Keratinocyte (primary cell): ENCODE data around the gene AKR1C3. TPM values are rescaled to one million over a fixed set of nuclear protein-coding genes. Genes with fewer than 3 reads are reported as not detected.
"Not testable (repeated sequence)": the region's sequence is repeated elsewhere in the genome, so short reads cannot be mapped to it uniquely, and the experiment has no call there.

Experiments
- DNase-seq: peaks from one replicate; pipeline ENCODE4 v3.0.0-alpha.2; 2011; ENCODE audit warnings: low read depth, missing footprints, low spot score
- FAIRE-seq: peaks from 2 replicates; lab custom pipeline; 2011; peaks lifted over from hg19 to GRCh38; lab: Jason Lieb, UNC
- H2AFZ ChIP-seq: 2 replicates; pipeline ENCODE4 v1.6.0; 2012; ENCODE audit warnings: low read length, control low read depth, inconsistent platforms; ENCODE audit not compliant: control insufficient read depth
- H3K27ac ChIP-seq: 2 replicates; pipeline ENCODE4 v1.5.1; 2011; ENCODE audit warnings: low read length; ENCODE audit not compliant: control insufficient read depth, insufficient read depth
- H3K27me3 ChIP-seq: 3 replicates; pipeline ENCODE4 v1.6.0; 2011; ENCODE audit warnings: low read length; ENCODE audit not compliant: control insufficient read depth, insufficient read depth; ENCODE audit errors: extremely low read depth
- H3K36me3 ChIP-seq, 2 experiments: 2 replicates in 1 of 2; 3 replicates in 1 of 2; pipeline ENCODE4 v1.5.1; 2011; ENCODE audit warnings: low read length in 2 of 2, mild to moderate bottlenecking in 1 of 2; ENCODE audit not compliant: control insufficient read depth in 2 of 2, insufficient read depth in 2 of 2; ENCODE audit errors: extremely low read depth in 1 of 2
- H3K4me1 ChIP-seq: 3 replicates; pipeline ENCODE4 v1.5.1; 2011; ENCODE audit warnings: low read length; ENCODE audit not compliant: control insufficient read depth, insufficient read depth; ENCODE audit errors: extremely low read depth
- H3K4me2 ChIP-seq: 3 replicates; pipeline ENCODE4 v1.6.0; 2011; ENCODE audit warnings: low read depth, low read length; ENCODE audit not compliant: control insufficient read depth, insufficient read depth; ENCODE audit errors: extremely low read depth
- H3K4me3 ChIP-seq, 3 experiments: fragments of 200-600 bp in 1 of 3; sonication (generic) in 1 of 3; 2 replicates in 2 of 3; 3 replicates in 1 of 3; pipeline ENCODE4 v1.5.1; 2011 to 2016; ENCODE audit warnings: low read length in 3 of 3, mild to moderate bottlenecking in 3 of 3, control low read depth in 2 of 3, inconsistent platforms in 1 of 3, low read depth in 1 of 3, mixed read lengths in 1 of 3, mixed run types in 1 of 3, moderate library complexity in 1 of 3; ENCODE audit not compliant: control insufficient read depth in 2 of 3, insufficient read depth in 2 of 3; ENCODE audit errors: extremely low read depth in 1 of 3
- H3K79me2 ChIP-seq: 2 replicates; pipeline ENCODE4 v1.6.0; 2012; ENCODE audit warnings: low read length; ENCODE audit not compliant: control insufficient read depth, insufficient read depth
- H3K9ac ChIP-seq: 3 replicates; pipeline ENCODE4 v1.6.0; 2011; ENCODE audit warnings: low read length; ENCODE audit not compliant: control insufficient read depth, insufficient read depth; ENCODE audit errors: extremely low read depth
- H3K9me1 ChIP-seq: 3 replicates; pipeline ENCODE4 v1.6.0; 2011; ENCODE audit warnings: low read length; ENCODE audit not compliant: control insufficient read depth, insufficient read depth; ENCODE audit errors: extremely low read depth
- H3K9me3 ChIP-seq: 2 replicates; pipeline ENCODE4 v1.5.1; 2012; ENCODE audit warnings: low read depth, low read length; ENCODE audit not compliant: control insufficient read depth
- H4K20me1 ChIP-seq: 3 replicates; pipeline ENCODE4 v1.6.0; 2011; ENCODE audit warnings: low read length; ENCODE audit not compliant: control insufficient read depth, insufficient read depth; ENCODE audit errors: extremely low read depth
- EZH2 ChIP-seq: IDR thresholded peaks from one replicate; pipeline ENCODE4 v1.6.1; 2012; ENCODE audit warnings: inconsistent platforms, mild to moderate bottlenecking, low read length, moderate library complexity
- dilution Hi-C: fragments of 300-500 bp; cut with MboI; formaldehyde crosslinking; loops from one replicate; pipeline ENCODE4 v1.7.0; 2020; ENCODE audit warnings: low sequenced_read_pairs; ENCODE audit not compliant: extremely low pct_ligation_motif_present
- polyA plus RNA-seq, 5 experiments: library from polyadenylated mRNA; depleted of rRNA in 3 of 5; stranded (reverse) in 3 of 5; stranded (forward) in 1 of 5; unstranded in 1 of 5; fragments of >200 nt; gene quantifications; 1 replicate in 1 of 5; 2 replicates in 3 of 5; 3 replicates in 1 of 5; pipeline versions ENCODE4 v1.2.1 to v1.2.3, GENCODE V29; 2011 to 2012; ENCODE audit warnings: missing spikeins in 2 of 5, low read depth in 1 of 5, low replicate concordance in 1 of 5
- TF ChIP-seq, protein P1 (sequence below), 3 experiments: IDR thresholded peaks in 1 of 3; conservative IDR thresholded peaks in 1 of 3; optimal IDR thresholded peaks in 1 of 3; 2 replicates in 2 of 3; 3 replicates in 1 of 3; pipeline versions ENCODE3 to v1.5.1; 2011; ENCODE audit warnings: low read length in 3 of 3, mild to moderate bottlenecking in 3 of 3, moderate library complexity in 2 of 3, control low read depth in 1 of 3, inconsistent platforms in 1 of 3; ENCODE audit not compliant: insufficient read depth in 2 of 3; ENCODE audit errors: extremely low read depth in 1 of 3

The AKR1C3 gene
- polyA plus RNA-seq, 1 donor (not counting 4 experiments of a cell fraction or from before 2014, with no cell fraction given): 27.3 TPM

DNA sequence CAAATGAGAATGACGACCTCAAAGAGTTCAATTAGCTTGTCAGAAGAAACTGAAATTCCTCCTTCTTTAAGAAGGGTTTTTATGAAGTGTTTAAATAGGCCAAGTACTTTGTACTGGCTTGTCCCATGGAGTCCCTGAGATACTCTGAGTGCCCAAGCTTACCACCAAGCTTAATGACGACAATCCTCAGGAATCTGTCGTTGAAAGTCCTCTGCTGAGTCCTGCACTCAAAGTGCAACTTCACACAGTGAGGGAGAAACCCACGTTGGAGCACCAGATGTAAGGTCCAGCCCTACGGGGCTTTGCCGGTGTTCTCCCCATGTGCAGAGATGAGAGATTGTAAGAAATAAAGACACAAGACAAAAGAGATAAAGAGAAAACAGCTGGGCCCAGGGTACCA, 47.8 kb upstream of the AKR1C3 start:
- Histone ChIP-seq H2AFZ (no peak overlapping the region), H3K9me1 (no peaks in the 10 kb centered on the region), H3K36me3 (no peaks in the 10 kb centered on the region), H4K20me1 (no peaks in the 10 kb centered on the region), H3K27ac (no peak overlapping the region), H3K4me3 (no peak overlapping the region), H3K79me2 (no peaks in the 10 kb centered on the region), H3K9me3 (no peaks in the 10 kb centered on the region), H3K9ac (no peak overlapping the region), H3K4me1 (peaks cover 15% of the 10 kb centered on the region), H3K4me2 (no peak overlapping the region), H3K27me3 (no peaks in the 10 kb centered on the region)
- no peak for TF ChIP-seq EZH2
- TF ChIP-seq, protein P1, sequence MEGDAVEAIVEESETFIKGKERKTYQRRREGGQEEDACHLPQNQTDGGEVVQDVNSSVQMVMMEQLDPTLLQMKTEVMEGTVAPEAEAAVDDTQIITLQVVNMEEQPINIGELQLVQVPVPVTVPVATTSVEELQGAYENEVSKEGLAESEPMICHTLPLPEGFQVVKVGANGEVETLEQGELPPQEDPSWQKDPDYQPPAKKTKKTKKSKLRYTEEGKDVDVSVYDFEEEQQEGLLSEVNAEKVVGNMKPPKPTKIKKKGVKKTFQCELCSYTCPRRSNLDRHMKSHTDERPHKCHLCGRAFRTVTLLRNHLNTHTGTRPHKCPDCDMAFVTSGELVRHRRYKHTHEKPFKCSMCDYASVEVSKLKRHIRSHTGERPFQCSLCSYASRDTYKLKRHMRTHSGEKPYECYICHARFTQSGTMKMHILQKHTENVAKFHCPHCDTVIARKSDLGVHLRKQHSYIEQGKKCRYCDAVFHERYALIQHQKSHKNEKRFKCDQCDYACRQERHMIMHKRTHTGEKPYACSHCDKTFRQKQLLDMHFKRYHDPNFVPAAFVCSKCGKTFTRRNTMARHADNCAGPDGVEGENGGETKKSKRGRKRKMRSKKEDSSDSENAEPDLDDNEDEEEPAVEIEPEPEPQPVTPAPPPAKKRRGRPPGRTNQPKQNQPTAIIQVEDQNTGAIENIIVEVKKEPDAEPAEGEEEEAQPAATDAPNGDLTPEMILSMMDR (optimal IDR thresholded peaks at IDR 0.05 in 1 of 3, IDR thresholded peaks at IDR 0.05 in 1 of 3, conservative IDR thresholded peaks at IDR 0.05 in 1 of 3; ENCODE audit: extremely low read depth in 1 of 3, insufficient read depth in 2 of 3, low read length in 3 of 3): no peak
- dilution Hi-C loops: no loop called here
- DNase-seq (no peak), FAIRE-seq (no peak)

DNA sequence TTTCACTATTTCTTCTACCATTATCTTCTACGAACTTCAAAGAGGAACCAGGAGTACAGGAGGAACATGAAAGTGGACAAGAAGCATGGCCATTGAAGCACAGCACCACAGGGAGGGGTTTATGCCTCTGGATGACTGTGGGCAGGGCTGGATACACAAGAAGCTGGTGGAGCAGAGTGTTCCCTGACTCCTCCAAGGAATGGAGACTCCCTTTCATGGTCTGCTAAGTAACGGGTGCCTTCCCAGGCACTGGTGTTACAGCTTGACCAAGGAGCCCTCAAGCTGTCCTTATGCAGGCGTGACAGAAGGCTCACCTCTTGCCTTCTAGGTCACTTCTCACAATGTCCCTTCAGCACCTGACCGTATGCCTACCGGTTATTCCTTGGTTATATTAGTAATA, 47.2 kb upstream of the AKR1C3 start:
- H3K9ac ChIP-seq, H3K4me3 ChIP-seq, H4K20me1 ChIP-seq, H3K9me1 ChIP-seq, H3K27me3 ChIP-seq, H3K4me2 ChIP-seq, H3K9me3 ChIP-seq, H3K36me3 ChIP-seq, H3K4me1 ChIP-seq, FAIRE-seq, H2AFZ ChIP-seq, dilution Hi-C loops, H3K27ac ChIP-seq, H3K79me2 ChIP-seq, DNase-seq: not testable (repeated sequence)

DNA sequence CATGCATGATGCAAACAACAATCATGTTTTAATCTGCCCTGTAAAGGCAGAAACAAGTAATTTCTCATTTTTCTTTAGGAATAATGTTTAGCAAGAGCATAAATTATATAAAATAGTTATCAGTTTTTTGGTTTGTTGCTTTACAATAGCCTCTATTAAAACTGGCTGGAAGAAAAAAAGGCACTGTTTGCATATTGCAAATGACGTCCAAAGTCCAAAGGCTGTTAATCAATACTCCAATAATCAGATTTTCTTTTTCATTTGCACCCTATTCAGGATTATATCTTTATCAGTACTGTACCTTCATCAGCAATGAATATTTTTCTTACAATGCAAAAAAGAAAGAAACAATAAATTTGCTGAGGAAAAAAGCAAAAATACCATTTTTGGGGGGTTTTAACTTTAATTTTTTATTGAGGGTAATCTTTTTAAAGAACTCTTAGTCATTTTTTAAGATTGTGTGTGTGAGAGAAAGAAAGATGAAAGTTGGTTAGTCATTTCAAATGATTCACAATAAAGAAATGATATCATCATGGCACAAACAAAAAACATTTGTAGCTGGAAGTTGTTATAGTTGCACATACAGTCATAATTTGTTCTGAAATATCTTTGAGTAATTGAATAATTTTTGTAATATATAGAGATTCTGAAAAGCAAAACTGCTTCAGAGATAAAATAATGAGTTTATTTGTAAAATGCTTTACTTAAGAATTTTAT, 46.1 kb upstream of the AKR1C3 start:
- Histone ChIP-seq H3K9me1 (no peaks in the 10 kb centered on the region), H3K79me2 (no peaks in the 10 kb centered on the region), H3K36me3 (no peaks in the 10 kb centered on the region), H3K4me2 (no peak overlapping the region), H3K27ac (peak overlapping the region; percentile 24), H3K4me3 (no peak overlapping the region), H3K9me3 (no peaks in the 10 kb centered on the region), H3K27me3 (no peaks in the 10 kb centered on the region), H2AFZ (no peak overlapping the region), H3K9ac (no peak overlapping the region), H4K20me1 (no peaks in the 10 kb centered on the region), H3K4me1 (peaks cover 8% of the 10 kb centered on the region)
- FAIRE-seq (no peak), DNase-seq (no peak)
- dilution Hi-C loops: no loop called here
- TF ChIP-seq EZH2: no peak
- TF ChIP-seq, protein P1 (optimal IDR thresholded peaks at IDR 0.05 in 1 of 3, IDR thresholded peaks at IDR 0.05 in 1 of 3, conservative IDR thresholded peaks at IDR 0.05 in 1 of 3; ENCODE audit: extremely low read depth in 1 of 3, insufficient read depth in 2 of 3, low read length in 3 of 3): no peak
